Heart right ventricle (tissue), 16 donors: ENCODE measurements around the gene LDB2. TPM values are rescaled to one million over a fixed set of nuclear protein-coding genes. Genes with fewer than 3 reads are reported as not detected.

Source experiments
- ATAC-seq, 8 donors: fragments of 200-7000 bp; cut with Tn5 transposase; one replicate each; pipeline ENCODE4 v1.9.1; 2020; ENCODE audit warnings: mild to moderate bottlenecking in 8 of 8, moderate library complexity in 8 of 8, moderate number of reproducible peaks in 1 of 8
- DNase-seq, 2 donors: peaks; one replicate each; pipeline ENCODE4 v3.0.0-alpha.2; 2020
- H3K27ac ChIP-seq, 10 donors: fragments of 200-600 bp; sonication (generic) in 2 of 10; one replicate each; pipeline versions ENCODE4 v1.5.0 to v1.8.0; 2020 to 2022; ENCODE audit warnings: mild to moderate bottlenecking in 3 of 10
- H3K27me3 ChIP-seq, 7 donors: fragments of 200-600 bp; one replicate each; pipeline ENCODE4 v1.8.0; 2021 to 2022; ENCODE audit warnings: mild to moderate bottlenecking in 2 of 7
- H3K36me3 ChIP-seq, 9 donors: fragments of 200-600 bp; sonication (generic) in 1 of 9; one replicate each; pipeline versions ENCODE4 v1.5.0 to v1.8.0; 2020 to 2022; ENCODE audit warnings: mild to moderate bottlenecking in 2 of 9
- H3K4me1 ChIP-seq, 9 donors: fragments of 200-600 bp; sonication (generic) in 1 of 9; one replicate each; pipeline versions ENCODE4 v1.5.0 to v1.8.0; 2020 to 2022; ENCODE audit warnings: mild to moderate bottlenecking in 4 of 9
- H3K4me3 ChIP-seq, 10 donors: fragments of 200-600 bp; sonication (generic) in 2 of 10; one replicate each; pipeline versions ENCODE4 v1.5.0 to v1.8.0; 2020 to 2022; ENCODE audit warnings: mild to moderate bottlenecking in 7 of 10, moderate library complexity in 2 of 10
- H3K9me3 ChIP-seq, 11 donors: fragments of 200-600 bp in 10 of 11; sonication (generic) in 2 of 11; one replicate each; pipeline versions ENCODE4 v1.5.0 to v1.8.0; 2013 to 2022; ENCODE audit warnings: mild to moderate bottlenecking in 2 of 11, control low read depth in 1 of 11, moderate library complexity in 1 of 11
- CTCF ChIP-seq, 9 donors: fragments of 200-600 bp; sonication (generic) in 2 of 9; IDR thresholded peaks; one replicate each; pipeline versions ENCODE4 v1.5.0 to v1.8.0; 2021 to 2022; ENCODE audit warnings: antibody characterized with exemption in 9 of 9, mild to moderate bottlenecking in 5 of 9, moderate library complexity in 1 of 9
- WGBS, 2 donors: extraction: QIAGEN DNeasy Blood & Tissue Kit; methylation state at CpG; one replicate each; pipeline ENCODE4 v1.1.7; 2013; ENCODE audit warnings: inconsistent platforms in 1 of 2; 5-methylcytosine and 5-hydroxymethylcytosine counted together
- intact Hi-C, 10 donors: fragments of 100-400 bp; cut with DNase I; formaldehyde crosslinking; loops; one replicate each; pipeline versions ENCODE4 v1.11.1 to v1.14.2; 2022
- polyA plus RNA-seq, 2 donors: library from polyadenylated mRNA; stranded (reverse); fragments of 200-250 nt; gene quantifications; one replicate each; pipeline ENCODE4 v1.2.3, GENCODE V29; 2013
- total RNA-seq, 10 donors: library from RNA; stranded (reverse); fragmentation: NEBNext Ultra II Directional in 3 of 10; extraction: Animal tissue kit (Norgen Biotek cat#: 25700) in 3 of 10; gene quantifications; one replicate each; pipeline versions ENCODE4 v1.2.1 to v1.2.4, GENCODE V29; 2021 to 2023
- donor health status: Arrhythmogenic right ventricular cardiomyopathy.
- donor health status: ischemic (EF 13 %, LVEDD 7.1; RV severe dilation, severe dysfunction).
- donor health status: healthy with polysubstance abuse.
- donor health status: DM: no; HTN: yes; CAD: no.
- donor health status: DM: no; HTN: no; CAD: no.
- donor health status: ischemic (EF 25% LVEDD 6.9; RV normal size, moderate dysfunction).
- donor health status: ischemic (EF 25% LVEDD 5.7; RV mildly dilated, moderate dysfunction).
- donor health status: healthy.
- donor health status: DM: yes; HTN: yes; CAD: no.
- donor health status: Ischemic cardiomyopathy.
- donor health status: ischemic (EF 35%, LVEDD 5.7; RV mildly dilated, moderate dysfunction).
- donor health status: nonischemic (EF 11% LVEDD 7.7; RV severe dilation, severe dysfunction).
- donor health status: DM: yes; HTN: yes; CAD: no.
- donor health status: PGD.
- donor health status: ischemic (EF 29% LVEDD 5.4; RV normal size, mild dysfunction).
- donor health status: nonischemic (EF 23%, LVEDD 6.1; RV moderate dilation, normal function).

LDB2 gene
- total and polyA plus RNA-seq, 12 donors = 14.5 to 43.3 (median 23.5) TPM

DNA sequence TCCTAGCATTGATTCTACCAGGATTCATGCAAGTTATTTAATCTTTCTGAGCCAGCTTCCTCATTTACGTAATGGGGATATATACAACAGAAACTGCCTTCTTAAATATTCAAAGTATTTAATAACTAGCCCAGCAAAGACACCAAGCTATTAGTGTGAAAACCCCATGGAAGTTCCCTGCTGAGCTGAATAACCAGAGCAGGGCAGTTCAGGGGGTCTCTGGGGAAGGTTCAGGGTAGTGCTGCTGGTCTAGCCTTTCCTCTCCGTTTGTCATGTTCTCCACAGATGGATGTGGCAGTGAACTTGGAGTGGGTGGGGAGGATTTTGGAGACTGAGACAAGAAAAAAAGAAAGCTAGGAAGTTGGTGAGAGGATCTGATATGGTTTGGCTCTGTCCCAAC is 431.4 kb downstream of the LDB2 start:
- H3K9me3 ChIP-seq = peaks cover 0 to 9% (median 0%) of the 10 kb centered on the region in 11 donors
- H3K27me3 ChIP-seq = no peaks in the 10 kb centered on the region
- 66 to 84% methylated on average over 2 of the region's 2 CpGs for WGBS, 2 donors
- no peaks in the 10 kb centered on the region for H3K36me3 ChIP-seq
- intact Hi-C loops = no loop called here
- TF ChIP-seq CTCF (IDR thresholded peaks at IDR 0.05) = no peak
- DNase-seq (no peak), ATAC-seq (no peak)
- H3K4me3 ChIP-seq = no peak overlapping the region
- H3K4me1 ChIP-seq = no peaks in the 10 kb centered on the region
- no peak overlapping the region for H3K27ac ChIP-seq

GRCh38 chr4:16466581-16466980 is 431.9 kb downstream of the LDB2 start:
- H3K4me1 ChIP-seq = no peaks in the 10 kb centered on the region
- H3K27me3 ChIP-seq = no peaks in the 10 kb centered on the region
- intact Hi-C loops = no loop called here
- DNase-seq (no peak), ATAC-seq (no peak)
- WGBS, 2 donors = 86 to 95% methylated on average over 1 of the region's 1 CpG
- H3K4me3 ChIP-seq = no peak overlapping the region
- peaks cover 0 to 4% (median 0%) of the 10 kb centered on the region in 11 donors for H3K9me3 ChIP-seq
- H3K36me3 ChIP-seq = no peaks in the 10 kb centered on the region
- H3K27ac ChIP-seq = no peak overlapping the region
- no peak for TF ChIP-seq CTCF (IDR thresholded peaks at IDR 0.05)

- Histone ChIP-seq H3K4me1 (no peaks in the 10 kb centered on the region), H3K27ac (no peak overlapping the region), H3K27me3 (no peaks in the 10 kb centered on the region), H3K36me3 (no peaks in the 10 kb centered on the region), H3K4me3 (no peak overlapping the region), H3K9me3 (peaks cover 0 to 4% (median 0%) of the 10 kb centered on the region in 11 donors)
- ATAC-seq = no peak
- intact Hi-C loops = no loop called here
- no peak for TF ChIP-seq CTCF (IDR thresholded peaks at IDR 0.05)
- no peak for DNase-seq
- 84 to 89% methylated on average over 2 of the region's 2 CpGs for WGBS, 2 donors
Observed at GRCh38 chr4:16464651-16465050, 433.8 kb downstream of the LDB2 start.

DNA sequence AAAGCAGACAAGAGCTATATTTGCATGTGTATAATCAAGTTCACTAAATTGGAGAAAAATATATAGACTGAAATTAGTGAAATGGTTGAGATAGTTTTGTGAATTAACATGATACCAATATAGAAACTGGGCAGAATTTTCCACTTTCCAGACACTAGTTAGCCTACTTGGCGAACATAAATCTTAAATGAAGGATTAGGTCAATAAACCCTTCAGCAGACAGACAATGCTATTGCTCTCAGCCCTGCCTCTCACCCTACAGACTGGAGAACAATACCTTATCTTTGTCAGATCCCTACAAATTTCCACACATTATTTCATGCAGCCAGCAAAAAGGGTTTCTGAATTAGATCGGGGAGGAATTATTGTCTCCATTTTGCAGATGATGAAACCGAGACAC is 435.8 kb downstream of the LDB2 start:
- Histone ChIP-seq H3K36me3 (no peaks in the 10 kb centered on the region), H3K27ac (no peak overlapping the region), H3K4me3 (no peak overlapping the region), H3K27me3 (no peaks in the 10 kb centered on the region), H3K9me3 (no peaks in the 10 kb centered on the region), H3K4me1 (no peaks in the 10 kb centered on the region)
- intact Hi-C loops = no loop called here
- no peak for ATAC-seq
- WGBS, 2 donors = 92 to 99% methylated on average over 3 of the region's 3 CpGs
- no peak for TF ChIP-seq CTCF (IDR thresholded peaks at IDR 0.05)
- no peak for DNase-seq

DNA sequence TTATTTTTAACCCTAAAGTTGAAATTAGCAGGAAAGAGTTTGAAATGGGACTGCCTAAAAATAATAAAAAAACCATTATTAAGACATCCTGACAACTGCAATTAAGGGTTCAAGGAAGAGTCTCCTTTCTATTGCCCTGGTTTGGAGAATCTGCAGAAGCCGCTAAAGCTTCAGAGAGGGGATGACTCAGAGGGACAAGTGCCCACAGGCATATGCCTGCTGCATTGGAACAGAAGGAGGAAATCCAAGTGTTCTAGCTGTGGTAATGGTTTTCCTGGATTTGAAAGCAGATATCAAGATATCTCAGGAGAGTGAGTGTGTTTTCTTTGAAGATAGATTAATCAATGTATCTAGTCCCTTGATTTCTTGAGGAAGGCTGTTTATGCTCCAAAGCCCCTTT is 437.1 kb downstream of the LDB2 start:
- DNase-seq = no peak
- intact Hi-C loops = no loop called here
- no peak for ATAC-seq

More for the DNA sequence above, 437.1 kb downstream of the LDB2 start:
- no peak overlapping the region for H3K27ac ChIP-seq
- H3K4me3 ChIP-seq = no peak overlapping the region
- H3K4me1 ChIP-seq = no peaks in the 10 kb centered on the region
- no peaks in the 10 kb centered on the region for H3K9me3 ChIP-seq
- no peaks in the 10 kb centered on the region for H3K36me3 ChIP-seq
- WGBS, 2 donors = 77 to 79% methylated on average over 1 of the region's 1 CpG
- TF ChIP-seq CTCF (IDR thresholded peaks at IDR 0.05) = no peak
- H3K27me3 ChIP-seq = no peaks in the 10 kb centered on the region
